ENCODE data around the gene PVALEF.

DNA sequence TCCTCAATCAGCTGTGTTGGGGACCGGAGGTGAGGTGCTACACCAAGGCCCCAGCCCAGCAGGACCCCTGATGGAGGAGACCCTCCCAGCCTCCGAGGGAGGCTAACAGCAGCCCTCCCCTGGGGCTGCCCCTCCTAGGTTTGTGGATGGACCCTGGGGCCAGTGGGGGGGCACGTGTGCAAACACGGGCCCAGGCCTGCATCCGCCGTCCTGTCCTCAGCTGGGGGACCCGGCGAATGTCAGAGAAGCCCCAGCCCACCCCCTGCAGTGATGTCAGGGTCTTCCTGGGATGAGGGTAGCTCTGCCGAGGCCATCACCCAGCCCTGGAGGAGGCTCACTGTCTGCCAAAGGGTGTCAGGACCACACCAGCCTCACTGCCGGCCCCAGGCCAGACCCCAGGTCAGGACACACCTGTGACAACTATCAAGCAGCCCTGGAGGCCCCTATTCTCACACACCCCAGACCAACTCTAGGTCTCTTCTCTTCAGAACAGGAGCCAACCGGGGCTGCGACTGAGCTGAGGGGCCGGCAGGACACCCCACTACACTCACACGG is 30.7 kb downstream of the PVALEF start:
- TF ChIP-seq, protein P1, sequence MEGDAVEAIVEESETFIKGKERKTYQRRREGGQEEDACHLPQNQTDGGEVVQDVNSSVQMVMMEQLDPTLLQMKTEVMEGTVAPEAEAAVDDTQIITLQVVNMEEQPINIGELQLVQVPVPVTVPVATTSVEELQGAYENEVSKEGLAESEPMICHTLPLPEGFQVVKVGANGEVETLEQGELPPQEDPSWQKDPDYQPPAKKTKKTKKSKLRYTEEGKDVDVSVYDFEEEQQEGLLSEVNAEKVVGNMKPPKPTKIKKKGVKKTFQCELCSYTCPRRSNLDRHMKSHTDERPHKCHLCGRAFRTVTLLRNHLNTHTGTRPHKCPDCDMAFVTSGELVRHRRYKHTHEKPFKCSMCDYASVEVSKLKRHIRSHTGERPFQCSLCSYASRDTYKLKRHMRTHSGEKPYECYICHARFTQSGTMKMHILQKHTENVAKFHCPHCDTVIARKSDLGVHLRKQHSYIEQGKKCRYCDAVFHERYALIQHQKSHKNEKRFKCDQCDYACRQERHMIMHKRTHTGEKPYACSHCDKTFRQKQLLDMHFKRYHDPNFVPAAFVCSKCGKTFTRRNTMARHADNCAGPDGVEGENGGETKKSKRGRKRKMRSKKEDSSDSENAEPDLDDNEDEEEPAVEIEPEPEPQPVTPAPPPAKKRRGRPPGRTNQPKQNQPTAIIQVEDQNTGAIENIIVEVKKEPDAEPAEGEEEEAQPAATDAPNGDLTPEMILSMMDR (optimal IDR thresholded peaks at IDR 0.05 in 1 of 3, IDR thresholded peaks at IDR 0.05 in 1 of 3, conservative IDR thresholded peaks at IDR 0.05 in 1 of 3; ENCODE audit: extremely low read depth in 1 of 3, insufficient read depth in 2 of 3, low read length in 3 of 3): no peak
- no peak for TF ChIP-seq EZH2 (IDR thresholded peaks at IDR 0.05; ENCODE audit: low read length)

All from keratinocyte (primary cell).